ENCODE data around the gene ABCA7. TPM values are rescaled to one million over a fixed set of nuclear protein-coding genes. Genes with fewer than 3 reads are reported as not detected.

ABCA7 gene
- total and polyA plus RNA-seq, 2 of the 8 experiments (the other 6 are each of a cell fraction or from before 2014, with no cell fraction given) = 10.4 to 25.6 TPM

DNA sequence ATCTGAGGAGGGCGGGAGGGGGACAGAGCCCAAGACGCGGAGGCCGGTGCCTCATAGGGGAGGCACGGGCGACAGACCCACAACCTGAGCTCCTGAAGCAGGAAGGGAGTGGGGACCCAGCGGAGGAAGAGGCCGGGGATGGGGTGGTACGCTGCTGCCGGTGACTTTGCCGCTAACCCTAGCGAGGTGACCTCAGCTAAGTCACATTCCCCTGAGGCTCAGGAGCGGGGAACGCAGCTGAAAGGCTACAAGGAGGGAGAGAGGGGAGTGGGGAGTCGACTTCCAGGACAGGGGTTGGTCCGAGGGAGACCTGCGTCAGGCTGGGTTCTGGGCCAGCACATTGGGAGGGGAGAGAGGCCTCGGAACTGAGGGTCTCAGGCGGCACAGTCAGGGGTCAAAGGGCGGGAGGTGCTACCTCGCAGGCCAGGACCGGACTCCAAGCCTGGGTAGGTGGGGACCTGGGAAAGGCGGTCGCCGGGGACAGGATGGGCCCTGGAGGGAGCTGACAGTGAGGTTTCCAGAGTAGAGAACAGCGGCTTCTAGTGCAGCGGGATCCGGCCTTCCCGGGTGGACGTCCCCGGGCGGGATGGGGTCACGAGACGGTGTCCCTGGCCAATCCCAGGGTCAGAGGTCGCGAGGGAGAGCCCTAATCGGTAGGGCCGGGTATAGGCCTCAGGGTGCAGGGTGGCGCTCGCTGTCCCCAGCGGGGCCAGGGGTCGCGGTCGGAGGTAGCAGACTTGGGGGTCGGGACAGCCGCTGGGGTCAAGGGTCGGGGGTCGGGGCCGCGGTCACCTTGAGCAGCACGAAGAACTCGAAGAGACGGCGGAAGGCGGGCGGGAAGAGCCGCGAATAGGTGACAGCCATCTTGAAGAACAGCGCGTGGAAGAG, 19.7 kb upstream of the ABCA7 start (continued):
- no peak for TF ChIP-seq CHD2 (IDR thresholded peaks at IDR 0.05; ENCODE audit: low read length)
- no peak for TF ChIP-seq TBP (IDR thresholded peaks at IDR 0.05; ENCODE audit: low read depth, low read length)
- TF ChIP-seq, protein P1, sequence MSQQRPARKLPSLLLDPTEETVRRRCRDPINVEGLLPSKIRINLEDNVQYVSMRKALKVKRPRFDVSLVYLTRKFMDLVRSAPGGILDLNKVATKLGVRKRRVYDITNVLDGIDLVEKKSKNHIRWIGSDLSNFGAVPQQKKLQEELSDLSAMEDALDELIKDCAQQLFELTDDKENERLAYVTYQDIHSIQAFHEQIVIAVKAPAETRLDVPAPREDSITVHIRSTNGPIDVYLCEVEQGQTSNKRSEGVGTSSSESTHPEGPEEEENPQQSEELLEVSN (IDR thresholded peaks at IDR 0.05) = no peak
